C4-2B (cell line): ENCODE measurements around the gene PDCD1.

Source experiments
- ZFX ChIP-seq: fragments of 450-650 bp; IDR thresholded peaks from 2 replicates; pipeline ENCODE4 v1.6.1; 2017
- TF ChIP-seq, protein P1 (sequence below): fragments of 450-650 bp; conservative IDR thresholded peaks from 2 replicates; pipeline ENCODE4 v1.5.1; 2017; ENCODE audit warnings: mild to moderate bottlenecking

DNA sequence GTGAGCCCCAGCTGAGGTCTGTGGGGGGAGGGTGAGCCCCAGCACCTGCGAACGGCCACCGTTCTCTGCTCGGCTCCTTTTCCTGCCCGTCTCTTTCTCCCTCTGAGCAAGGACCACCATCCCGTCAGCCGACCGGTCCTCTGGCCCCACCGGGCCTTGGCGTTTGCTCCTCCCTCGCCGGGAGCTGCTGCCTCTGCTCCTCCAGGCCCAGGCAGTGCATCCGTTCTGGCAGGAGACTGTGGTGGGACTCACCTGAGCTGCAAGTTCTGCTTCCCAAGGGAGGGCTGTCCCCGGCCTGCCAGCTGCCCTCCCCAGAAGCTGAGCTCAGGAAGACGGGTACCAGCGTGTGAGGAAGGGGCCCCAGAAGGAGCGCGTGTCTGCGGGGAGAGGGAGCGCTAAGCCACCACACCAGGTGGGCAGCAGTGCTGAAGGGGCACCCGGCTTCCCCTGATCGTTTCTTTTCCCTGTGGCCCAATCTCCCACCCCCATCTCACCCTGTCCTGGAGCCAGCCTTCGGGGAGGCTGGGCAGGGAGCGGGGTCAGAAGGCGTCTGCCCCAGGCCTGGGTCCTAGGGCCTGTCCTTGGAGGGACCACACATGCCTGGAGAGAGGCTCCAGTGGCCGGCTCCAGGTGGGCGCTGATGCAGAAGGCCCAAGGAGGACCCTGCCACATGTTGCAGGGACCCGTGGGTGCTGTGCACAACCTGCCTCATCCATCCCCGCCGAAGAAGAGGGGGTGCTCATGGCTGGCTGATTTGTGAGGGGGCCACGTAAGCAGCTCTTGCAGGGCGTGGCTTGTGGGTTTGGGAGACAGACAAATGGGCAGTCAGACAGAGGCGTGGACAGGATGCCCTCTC, 8.3 kb upstream of the PDCD1 start:
- TF ChIP-seq, protein P1, sequence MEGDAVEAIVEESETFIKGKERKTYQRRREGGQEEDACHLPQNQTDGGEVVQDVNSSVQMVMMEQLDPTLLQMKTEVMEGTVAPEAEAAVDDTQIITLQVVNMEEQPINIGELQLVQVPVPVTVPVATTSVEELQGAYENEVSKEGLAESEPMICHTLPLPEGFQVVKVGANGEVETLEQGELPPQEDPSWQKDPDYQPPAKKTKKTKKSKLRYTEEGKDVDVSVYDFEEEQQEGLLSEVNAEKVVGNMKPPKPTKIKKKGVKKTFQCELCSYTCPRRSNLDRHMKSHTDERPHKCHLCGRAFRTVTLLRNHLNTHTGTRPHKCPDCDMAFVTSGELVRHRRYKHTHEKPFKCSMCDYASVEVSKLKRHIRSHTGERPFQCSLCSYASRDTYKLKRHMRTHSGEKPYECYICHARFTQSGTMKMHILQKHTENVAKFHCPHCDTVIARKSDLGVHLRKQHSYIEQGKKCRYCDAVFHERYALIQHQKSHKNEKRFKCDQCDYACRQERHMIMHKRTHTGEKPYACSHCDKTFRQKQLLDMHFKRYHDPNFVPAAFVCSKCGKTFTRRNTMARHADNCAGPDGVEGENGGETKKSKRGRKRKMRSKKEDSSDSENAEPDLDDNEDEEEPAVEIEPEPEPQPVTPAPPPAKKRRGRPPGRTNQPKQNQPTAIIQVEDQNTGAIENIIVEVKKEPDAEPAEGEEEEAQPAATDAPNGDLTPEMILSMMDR = no peak
- no peak for TF ChIP-seq ZFX
